Heart right ventricle (tissue), 16 donors: ENCODE results near the gene NTPCR. TPM values are rescaled to one million over a fixed set of nuclear protein-coding genes. Genes with fewer than 3 reads are reported as not detected.

Source experiments
- ATAC-seq, 8 donors: fragments of 200-7000 bp; cut with Tn5 transposase; one replicate each; pipeline ENCODE4 v1.9.1; 2020; ENCODE audit warnings: mild to moderate bottlenecking in 8 of 8, moderate library complexity in 8 of 8, moderate number of reproducible peaks in 1 of 8
- DNase-seq, 2 donors: peaks; one replicate each; pipeline ENCODE4 v3.0.0-alpha.2; 2020
- H3K27ac ChIP-seq, 10 donors: fragments of 200-600 bp; sonication (generic) in 2 of 10; one replicate each; pipeline versions ENCODE4 v1.5.0 to v1.8.0; 2020 to 2022; ENCODE audit warnings: mild to moderate bottlenecking in 3 of 10
- H3K27me3 ChIP-seq, 7 donors: fragments of 200-600 bp; one replicate each; pipeline ENCODE4 v1.8.0; 2021 to 2022; ENCODE audit warnings: mild to moderate bottlenecking in 2 of 7
- H3K36me3 ChIP-seq, 9 donors: fragments of 200-600 bp; sonication (generic) in 1 of 9; one replicate each; pipeline versions ENCODE4 v1.5.0 to v1.8.0; 2020 to 2022; ENCODE audit warnings: mild to moderate bottlenecking in 2 of 9
- H3K4me1 ChIP-seq, 9 donors: fragments of 200-600 bp; sonication (generic) in 1 of 9; one replicate each; pipeline versions ENCODE4 v1.5.0 to v1.8.0; 2020 to 2022; ENCODE audit warnings: mild to moderate bottlenecking in 4 of 9
- H3K4me3 ChIP-seq, 10 donors: fragments of 200-600 bp; sonication (generic) in 2 of 10; one replicate each; pipeline versions ENCODE4 v1.5.0 to v1.8.0; 2020 to 2022; ENCODE audit warnings: mild to moderate bottlenecking in 7 of 10, moderate library complexity in 2 of 10
- H3K9me3 ChIP-seq, 11 donors: fragments of 200-600 bp in 10 of 11; sonication (generic) in 2 of 11; one replicate each; pipeline versions ENCODE4 v1.5.0 to v1.8.0; 2013 to 2022; ENCODE audit warnings: mild to moderate bottlenecking in 2 of 11, control low read depth in 1 of 11, moderate library complexity in 1 of 11
- WGBS, 2 donors: extraction: QIAGEN DNeasy Blood & Tissue Kit; methylation state at CpG; one replicate each; pipeline ENCODE4 v1.1.7; 2013; ENCODE audit warnings: inconsistent platforms in 1 of 2; 5-methylcytosine and 5-hydroxymethylcytosine counted together
- intact Hi-C, 10 donors: fragments of 100-400 bp; cut with DNase I; formaldehyde crosslinking; loops; one replicate each; pipeline versions ENCODE4 v1.11.1 to v1.14.2; 2022
- long read RNA-seq, 3 donors: library from polyadenylated mRNA; unstranded; transcript quantifications; one replicate each; pipeline ENCODE4 v2.0.0, GENCODE V29; 2020 to 2021
- polyA plus RNA-seq, 2 donors: library from polyadenylated mRNA; stranded (reverse); fragments of 200-250 nt; gene quantifications; one replicate each; pipeline ENCODE4 v1.2.3, GENCODE V29; 2013
- total RNA-seq, 10 donors: library from RNA; stranded (reverse); fragmentation: NEBNext Ultra II Directional in 3 of 10; extraction: Animal tissue kit (Norgen Biotek cat#: 25700) in 3 of 10; gene quantifications; one replicate each; pipeline versions ENCODE4 v1.2.1 to v1.2.4, GENCODE V29; 2021 to 2023
- TF ChIP-seq, protein P1 (sequence below), 9 donors: fragments of 200-600 bp; sonication (generic) in 2 of 9; IDR thresholded peaks; one replicate each; pipeline versions ENCODE4 v1.5.0 to v1.8.0; 2021 to 2022; ENCODE audit warnings: antibody characterized with exemption in 9 of 9, mild to moderate bottlenecking in 5 of 9, moderate library complexity in 1 of 9
- donor health status: Arrhythmogenic right ventricular cardiomyopathy.
- donor health status: ischemic (EF 13 %, LVEDD 7.1; RV severe dilation, severe dysfunction).
- donor health status: healthy with polysubstance abuse.
- donor health status: DM: no; HTN: yes; CAD: no.
- donor health status: DM: no; HTN: no; CAD: no.
- donor health status: ischemic (EF 25% LVEDD 6.9; RV normal size, moderate dysfunction).
- donor health status: ischemic (EF 25% LVEDD 5.7; RV mildly dilated, moderate dysfunction).
- donor health status: healthy.
- donor health status: DM: yes; HTN: yes; CAD: no.
- donor health status: Ischemic cardiomyopathy.
- donor health status: ischemic (EF 35%, LVEDD 5.7; RV mildly dilated, moderate dysfunction).
- donor health status: nonischemic (EF 11% LVEDD 7.7; RV severe dilation, severe dysfunction).
- donor health status: DM: yes; HTN: yes; CAD: no.
- donor health status: PGD.
- donor health status: ischemic (EF 29% LVEDD 5.4; RV normal size, mild dysfunction).
- donor health status: nonischemic (EF 23%, LVEDD 6.1; RV moderate dilation, normal function).

NTPCR gene
- total RNA-seq (10 to 100 TPM; 53.5 to 78.8 (median 56.8) TPM), polyA plus RNA-seq (10 to 100 TPM; 51.2 to 88.4 TPM)
- long read RNA-seq, donor 1, full-length matches to known transcripts, result 40 of 45 reads
- long read RNA-seq, donor 1, partial matches to known transcripts, result 0 of 45 reads
- long read RNA-seq, donor 1, other reads (novel, unspliced or antisense), result 5 of 45 reads
- long read RNA-seq, donor 2, full-length matches to known transcripts, result 57 of 63 reads
- long read RNA-seq, donor 2, partial matches to known transcripts, result 2 of 63 reads
- long read RNA-seq, donor 2, other reads (novel, unspliced or antisense), result 4 of 63 reads
- long read RNA-seq, donor 3, full-length matches to known transcripts, result 33 of 44 reads
- long read RNA-seq, donor 3, partial matches to known transcripts, result 3 of 44 reads
- long read RNA-seq, donor 3, other reads (novel, unspliced or antisense), result 8 of 44 reads

DNA sequence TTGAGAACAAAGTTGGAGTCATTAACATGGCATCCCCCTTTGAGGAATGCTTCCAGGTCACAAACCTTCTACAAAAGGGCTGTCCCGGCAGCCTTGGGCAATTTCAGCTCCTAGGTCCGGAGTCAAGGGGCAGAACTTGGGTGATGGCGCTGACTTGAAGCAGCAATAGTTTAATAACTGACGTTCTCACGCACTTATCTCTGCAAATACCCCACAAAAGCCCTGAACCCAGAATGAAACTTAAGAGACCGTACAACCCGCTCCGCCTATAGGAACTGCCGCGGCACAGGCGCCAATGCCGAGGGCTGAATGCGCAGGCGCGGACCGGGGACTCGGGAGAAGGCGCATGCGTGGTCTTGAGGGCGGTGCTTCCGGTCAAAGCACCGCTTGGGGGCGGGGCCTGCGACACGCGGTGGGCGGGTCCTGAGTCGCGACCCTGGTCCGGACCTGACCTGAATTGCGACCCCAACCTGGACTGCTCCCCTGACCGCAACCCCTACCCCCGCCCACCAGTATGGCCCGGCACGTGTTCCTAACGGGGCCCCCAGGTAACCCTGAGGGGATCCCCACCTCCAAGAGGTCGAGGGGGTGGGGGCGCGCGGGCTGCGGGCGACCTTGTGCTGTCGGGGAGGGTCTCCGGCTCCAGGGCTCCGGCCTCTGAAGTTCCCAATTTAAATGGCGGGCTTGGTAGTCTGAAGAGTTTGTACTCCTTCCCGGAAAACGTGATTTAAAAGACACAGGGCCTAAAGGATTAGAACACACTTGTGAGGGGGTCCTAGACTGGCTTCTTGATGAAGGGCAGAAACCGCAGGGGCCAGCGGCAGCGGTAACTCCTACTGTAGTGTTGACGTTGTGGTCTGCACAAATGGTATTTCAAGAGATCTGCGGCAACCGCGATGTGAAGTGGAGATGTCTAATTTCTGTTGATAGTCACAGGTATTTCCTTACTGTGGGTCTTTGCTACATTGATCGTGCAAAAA lies at the start of gene NTPCR:
Gene NTPCR, plus strand, starts transcription at position 415 of the 980 bp plus-strand sequence. Its CDS starts 100 bp downstream, at position 515.
- peaks cover 0 to 34% (median 20%) of the 10 kb centered on the region in 9 donors for H3K4me1 ChIP-seq
- peak within 1 kb of the TSS; percentile 40 to 93 (median 89) for H3K27ac ChIP-seq
- 1% methylated on average over 56 of the region's 56 CpGs for WGBS, 2 donors
- H3K27me3 ChIP-seq, result no peaks in the 10 kb centered on the region
- intact Hi-C loops, result loop anchor here in 9 of 10 donors (5.0 to 10.0 kb wide), 5 partner anchors 43 to 318 kb away; partner anchors contain the start of genes SIPA1L2 (in 7 of the 9) and MAP10 (in 4 of the 9)
- H3K9me3 ChIP-seq, result no peaks in the 10 kb centered on the region
- TF ChIP-seq, protein P1, sequence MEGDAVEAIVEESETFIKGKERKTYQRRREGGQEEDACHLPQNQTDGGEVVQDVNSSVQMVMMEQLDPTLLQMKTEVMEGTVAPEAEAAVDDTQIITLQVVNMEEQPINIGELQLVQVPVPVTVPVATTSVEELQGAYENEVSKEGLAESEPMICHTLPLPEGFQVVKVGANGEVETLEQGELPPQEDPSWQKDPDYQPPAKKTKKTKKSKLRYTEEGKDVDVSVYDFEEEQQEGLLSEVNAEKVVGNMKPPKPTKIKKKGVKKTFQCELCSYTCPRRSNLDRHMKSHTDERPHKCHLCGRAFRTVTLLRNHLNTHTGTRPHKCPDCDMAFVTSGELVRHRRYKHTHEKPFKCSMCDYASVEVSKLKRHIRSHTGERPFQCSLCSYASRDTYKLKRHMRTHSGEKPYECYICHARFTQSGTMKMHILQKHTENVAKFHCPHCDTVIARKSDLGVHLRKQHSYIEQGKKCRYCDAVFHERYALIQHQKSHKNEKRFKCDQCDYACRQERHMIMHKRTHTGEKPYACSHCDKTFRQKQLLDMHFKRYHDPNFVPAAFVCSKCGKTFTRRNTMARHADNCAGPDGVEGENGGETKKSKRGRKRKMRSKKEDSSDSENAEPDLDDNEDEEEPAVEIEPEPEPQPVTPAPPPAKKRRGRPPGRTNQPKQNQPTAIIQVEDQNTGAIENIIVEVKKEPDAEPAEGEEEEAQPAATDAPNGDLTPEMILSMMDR (IDR thresholded peaks at IDR 0.05), result peak in 5 of 9 donors; percentile 5 to 45 (median 39)
- DNase-seq, result peak; percentile 94 to 97
- H3K4me3 ChIP-seq, result peak within 1 kb of the TSS; percentile 77 to 98 (median 86)
- peaks cover 0 to under 1% (median 0%) of the 10 kb centered on the region in 9 donors for H3K36me3 ChIP-seq
- peak; percentile 94 to 98 (median 98) for ATAC-seq

- Histone ChIP-seq H3K27ac (peak overlapping the region in 1 of 10 donors; percentile 5), H3K9me3 (no peaks in the 10 kb centered on the region), H3K36me3 (no peaks in the 10 kb centered on the region), H3K4me1 (peaks cover 0 to 25% (median 13%) of the 10 kb centered on the region in 9 donors), H3K4me3 (no peak overlapping the region), H3K27me3 (peaks cover 0 to 2% (median 0%) of the 10 kb centered on the region in 7 donors)
- WGBS, 2 donors, result 38 to 46% methylated on average over 10 of the region's 10 CpGs
- DNase-seq (peak in 1 of 2 donors; percentile 15), ATAC-seq (peak in 1 of 8 donors; percentile 81)
- TF ChIP-seq, protein P1 (IDR thresholded peaks at IDR 0.05), result no peak
- intact Hi-C loops, result no loop called here
Measured at GRCh38 chr1:232900818-232901217, 49.6 kb upstream of the NTPCR start.

DNA sequence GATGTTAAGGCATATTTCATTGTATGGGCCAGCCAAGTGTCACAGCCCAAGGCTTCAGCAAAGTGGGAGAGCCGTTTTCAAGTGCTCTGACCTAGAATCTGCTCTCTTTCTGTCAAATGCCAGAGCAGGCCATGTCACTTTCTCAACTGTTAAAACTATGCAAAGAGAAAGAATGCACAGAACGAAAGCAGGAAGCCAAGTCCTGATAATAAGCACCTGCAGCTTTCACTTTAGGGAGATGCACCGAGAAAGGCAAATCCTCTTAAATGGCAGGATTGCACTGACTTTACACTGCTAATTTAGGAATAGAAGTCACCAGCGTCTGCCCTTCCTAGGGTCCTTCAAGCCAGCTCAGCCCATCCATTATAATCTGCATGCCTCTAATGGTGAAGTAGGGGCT lies 49.2 kb upstream of the NTPCR start:
- Histone ChIP-seq H3K27ac (no peak overlapping the region), H3K36me3 (no peaks in the 10 kb centered on the region), H3K4me1 (peaks cover 0 to 28% (median 15%) of the 10 kb centered on the region in 9 donors), H3K27me3 (peaks cover 0 to 2% (median 0%) of the 10 kb centered on the region in 7 donors), H3K4me3 (no peak overlapping the region), H3K9me3 (no peaks in the 10 kb centered on the region)
- intact Hi-C loops, result no loop called here
- ATAC-seq (peak in 1 of 8 donors; percentile 8), DNase-seq (no peak)
- WGBS, 2 donors, result 29 to 31% methylated on average over 4 of the region's 4 CpGs
- TF ChIP-seq, protein P1 (IDR thresholded peaks at IDR 0.05), result no peak
